GM23338 (cell line): ENCODE measurements around the gene CYP46A1.

Source experiments
- CREB1 ChIP-seq: fragments of 250-450 bp; sonication (Bioruptor Pico); IDR thresholded peaks from 2 replicates; pipeline ENCODE4 v1.5.0; 2020; ENCODE audit warnings: low read depth, mild to moderate bottlenecking, moderate library complexity
- CTCF ChIP-seq, 2 experiments: fragments of 200-600 bp in 1 of 2; sonication (generic) in 1 of 2; conservative IDR thresholded peaks; 2 replicates each; pipeline versions ENCODE4 v1.5.1 to v1.6.1; 2016 to 2017; ENCODE audit warnings: antibody characterized with exemption in 2 of 2, low read depth in 2 of 2, mild to moderate bottlenecking in 2 of 2, moderate library complexity in 1 of 2
- EZH2 ChIP-seq: fragments of 200-600 bp; sonication (generic); IDR thresholded peaks from one replicate; pipeline ENCODE4 v1.8.0; 2017; ENCODE audit warnings: antibody characterized with exemption, mild to moderate bottlenecking, low read depth; ENCODE audit not compliant: unreplicated experiment
- EZH2phosphoT487 ChIP-seq: fragments of 200-600 bp; sonication (generic); IDR thresholded peaks from one replicate; pipeline ENCODE4 v1.8.1; 2018; ENCODE audit warnings: antibody characterized with exemption; ENCODE audit not compliant: unreplicated experiment
- JUNB ChIP-seq: IDR thresholded peaks from one replicate; pipeline ENCODE4 v1.6.1; 2016; ENCODE audit warnings: antibody characterized with exemption; ENCODE audit not compliant: unreplicated experiment
- NANOG ChIP-seq: IDR thresholded peaks from 2 replicates; pipeline ENCODE4 v1.6.1; 2016; ENCODE audit warnings: antibody characterized with exemption, borderline replicate concordance
- POLR2AphosphoS5 ChIP-seq: IDR thresholded peaks from 2 replicates; pipeline ENCODE4 v1.6.1; 2016; ENCODE audit warnings: antibody characterized with exemption, low read depth
- REST ChIP-seq: IDR thresholded peaks from one replicate; pipeline ENCODE4 v1.6.1; 2018; ENCODE audit warnings: antibody characterized with exemption; ENCODE audit not compliant: unreplicated experiment
- STAT1 ChIP-seq: IDR thresholded peaks from one replicate; pipeline ENCODE4 v1.6.1; 2016; ENCODE audit warnings: antibody characterized with exemption; ENCODE audit not compliant: unreplicated experiment
- ZNF114 ChIP-seq: fragments of 250-450 bp; sonication (Bioruptor Pico); IDR thresholded peaks from 2 replicates; pipeline ENCODE4 v1.5.0; 2020; ENCODE audit warnings: mild to moderate bottlenecking, moderate library complexity
- ZNF331 ChIP-seq: fragments of 250-450 bp; sonication (Bioruptor Pico); IDR thresholded peaks from 2 replicates; pipeline ENCODE4 v1.5.0; 2020; ENCODE audit warnings: low read depth, mild to moderate bottlenecking, moderate library complexity

- no peak for TF ChIP-seq CTCF (conservative IDR thresholded peaks at IDR 0.05; ENCODE audit: low read depth in 2 of 2)
- TF ChIP-seq ZNF331 (CRISPR knock-in tag), result no peak
- TF ChIP-seq ZNF114, result no peak
- TF ChIP-seq POLR2AphosphoS5, result no peak
- no peak for TF ChIP-seq EZH2
- no peak for TF ChIP-seq NANOG
- TF ChIP-seq EZH2phosphoT487, result no peak
- no peak for TF ChIP-seq REST
- no peak for TF ChIP-seq CREB1
- TF ChIP-seq STAT1, result no peak
- TF ChIP-seq JUNB, result no peak
Measured at GRCh38 chr14:99733211-99733539, 49.1 kb downstream of the CYP46A1 start.
